Ovary (tissue), 9 donors: ENCODE results near the gene HTR2A. TPM values are rescaled to one million over a fixed set of nuclear protein-coding genes. Genes with fewer than 3 reads are reported as not detected.

Experiments
- DNase-seq, 5 donors: peaks; one replicate each; pipeline ENCODE4 v3.0.0-alpha.2; 2019 to 2020
- H3K27ac ChIP-seq, 2 donors: fragments of 200-600 bp; one replicate each; pipeline versions ENCODE4 v1.5.1 to v1.8.0; 2019 to 2022
- H3K27me3 ChIP-seq: fragments of 200-600 bp; one replicate; pipeline ENCODE4 v1.8.0; 2022
- H3K36me3 ChIP-seq: fragments of 200-600 bp; sonication (generic); one replicate; pipeline ENCODE4 v1.5.1; 2019
- H3K4me1 ChIP-seq: one replicate; pipeline ENCODE4 v1.8.1; 2013; ENCODE audit warnings: mild to moderate bottlenecking, moderate library complexity; ENCODE audit not compliant: insufficient read depth
- H3K4me3 ChIP-seq: fragments of 200-600 bp; sonication (generic); one replicate; pipeline ENCODE4 v1.5.1; 2017
- H3K9me3 ChIP-seq, 2 donors: fragments of 200-600 bp in 1 of 2; sonication (generic) in 1 of 2; one replicate each; pipeline versions ENCODE4 v1.5.1 to v1.8.1; 2013 to 2019; ENCODE audit warnings: mild to moderate bottlenecking in 1 of 2, moderate library complexity in 1 of 2
- CTCF ChIP-seq, 3 donors: fragments of 450-650 bp in 2 of 3; fragments of 200-600 bp in 1 of 3; IDR thresholded peaks; one replicate each; pipeline versions ENCODE4 v1.5.1 to v1.8.0; 2016 to 2022; ENCODE audit warnings: antibody characterized with exemption in 3 of 3, mild to moderate bottlenecking in 1 of 3
- EP300 ChIP-seq: sonication (generic); formaldehyde crosslinking; IDR thresholded peaks from one replicate; pipeline ENCODE4 v1.6.1; 2017; ENCODE audit warnings: antibody characterized with exemption
- POLR2A ChIP-seq: fragments of 450-650 bp; IDR thresholded peaks from one replicate; pipeline ENCODE4 v1.6.1; 2017; ENCODE audit warnings: antibody characterized with exemption, mild to moderate bottlenecking, moderate library complexity
- WGBS, 3 donors: extraction: QIAGEN DNeasy Blood & Tissue Kit in 1 of 3; methylation state at CpG; one replicate each; pipeline versions ENCODE4 v1.1.5 to v1.1.7; 2013 to 2017; 5-methylcytosine and 5-hydroxymethylcytosine counted together
- intact Hi-C, 4 donors: fragments of 100-400 bp; cut with DNase I; formaldehyde crosslinking; loops; one replicate each; pipeline versions ENCODE4 v1.11.0 to v1.15.1; 2022 to 2023
- polyA plus RNA-seq, 2 donors: library from polyadenylated mRNA; stranded (reverse); fragments of 200-250 nt in 1 of 2; fragments of 350-450 nt in 1 of 2; fragmentation: Illumina TruSeq in 1 of 2; extraction: RNeasy Lipid Tissue Mini Kit (QIAGEN cat#74804) in 1 of 2; gene quantifications; one replicate each; pipeline ENCODE4 v1.2.3, GENCODE V29; 2013 to 2014
- total RNA-seq, 7 donors: library from RNA; depleted of rRNA in 2 of 7; stranded (reverse); fragments of >200 nt in 2 of 7; fragmentation: NEBNext Ultra II Directional in 3 of 7; extraction: Animal tissue kit (Norgen Biotek cat#: 25700) in 3 of 7; gene quantifications; one replicate each; pipeline versions ENCODE4 v1.1.0 to v1.2.4, GENCODE V29; 2016 to 2023
- donor health status: DM: no; HTN: no; CAD: no; lungs with moderate emphysema.
- donor health status: DM: no; HTN: no; CAD: no.
- donor health status: Bipolar disorder and iron deficiency.
- donor health status: DM: yes; HTN: yes; CAD: no.
- donor health status: DM: no; HTN: no; CAD: no.
- donor health status: DM: yes; HTN: yes; CAD: no.

HTR2A gene
- total and polyA plus RNA-seq, 9 donors, result 0.05 to 0.88 (median 0.25) TPM; not detected in 1

- Histone ChIP-seq H3K27ac (no peak overlapping the region), H3K9me3 (no peaks in the 10 kb centered on the region), H3K36me3 (no peaks in the 10 kb centered on the region), H3K27me3 (no peaks in the 10 kb centered on the region), H3K4me1 (no peaks in the 10 kb centered on the region), H3K4me3 (no peak overlapping the region)
- WGBS, 3 donors, result 92 to 93% (median 92%) methylated on average over 4 of the region's 4 CpGs
- TF ChIP-seq CTCF (IDR thresholded peaks at IDR 0.05), result no peak
- TF ChIP-seq EP300, result no peak
- TF ChIP-seq POLR2A, result no peak
- DNase-seq, result no peak
- intact Hi-C loops, result no loop called here
These were observed 11.8 kb downstream of the HTR2A start for GRCh38 chr13:46885018-46885417.

GRCh38 chr13:46884531-46884930 is 12.3 kb downstream of the HTR2A start:
- intact Hi-C loops, result no loop called here

GRCh38 chr13:46881621-46882020 is 15.2 kb downstream of the HTR2A start:
- TF ChIP-seq POLR2A (no peak), CTCF (IDR thresholded peaks at IDR 0.05) (no peak), EP300 (no peak)
- no peak for DNase-seq
- Histone ChIP-seq H3K4me1 (no peaks in the 10 kb centered on the region), H3K36me3 (no peaks in the 10 kb centered on the region), H3K27ac (no peak overlapping the region), H3K27me3 (no peaks in the 10 kb centered on the region), H3K4me3 (no peak overlapping the region), H3K9me3 (no peaks in the 10 kb centered on the region)
- 25 to 37% (median 28%) methylated on average over 2 of the region's 2 CpGs for WGBS, 3 donors
- intact Hi-C loops, result no loop called here

More at GRCh38 chr13:46884531-46884930, 12.3 kb downstream of the HTR2A start:
- Histone ChIP-seq H3K27me3 (no peaks in the 10 kb centered on the region), H3K36me3 (no peaks in the 10 kb centered on the region), H3K4me1 (no peaks in the 10 kb centered on the region), H3K9me3 (no peaks in the 10 kb centered on the region), H3K27ac (no peak overlapping the region), H3K4me3 (no peak overlapping the region)
- WGBS, 3 donors, result 94 to 95% (median 94%) methylated on average over 3 of the region's 3 CpGs
- TF ChIP-seq POLR2A, result no peak
- DNase-seq, result no peak

GRCh38 chr13:46874006-46874405 is 22.8 kb downstream of the HTR2A start:
- DNase-seq, result no peak
- intact Hi-C loops, result no loop called here
- no peak overlapping the region for H3K4me3 ChIP-seq
- H3K27ac ChIP-seq, result no peak overlapping the region
- H3K4me1 ChIP-seq, result no peaks in the 10 kb centered on the region
- no peaks in the 10 kb centered on the region for H3K36me3 ChIP-seq
- no peaks in the 10 kb centered on the region for H3K27me3 ChIP-seq
- whole genome bisulfite sequencing, 3 donors, result 44 to 62% (median 47%) methylated on average over 5 of the region's 5 CpGs
- no peaks in the 10 kb centered on the region for H3K9me3 ChIP-seq
- TF ChIP-seq CTCF (IDR thresholded peaks at IDR 0.05) (no peak), POLR2A (no peak), EP300 (no peak)

GRCh38 chr13:46871557-46871956 is 25.3 kb downstream of the HTR2A start:
- intact Hi-C loops, result no loop called here
- WGBS, 3 donors, result 85 to 89% (median 85%) methylated on average over 2 of the region's 2 CpGs
- H3K27ac ChIP-seq, result no peak overlapping the region
- no peaks in the 10 kb centered on the region for H3K27me3 ChIP-seq
- TF ChIP-seq EP300 (no peak), CTCF (IDR thresholded peaks at IDR 0.05) (no peak), POLR2A (no peak)
- no peaks in the 10 kb centered on the region for H3K36me3 ChIP-seq
- no peak overlapping the region for H3K4me3 ChIP-seq
- no peaks in the 10 kb centered on the region for H3K4me1 ChIP-seq
- no peak for DNase-seq
- no peaks in the 10 kb centered on the region for H3K9me3 ChIP-seq
